ENCODE measurements around the gene TRIM66.

The TRIM66 gene

GRCh38 chr11:8584511-8584910 is 98.0 kb downstream of the TRIM66 start:
- DNase-seq, result no peak
- Histone ChIP-seq H3K27me3 (replicated peaks; ENCODE audit: control insufficient read depth, insufficient read depth, low read length, poor library complexity, severe bottlenecking) (no peaks in the 10 kb centered on the region), H3K27ac (ENCODE audit: insufficient read depth, low read length, poor library complexity, severe bottlenecking) (no peak overlapping the region), H3K9me3 (ENCODE audit: control insufficient read depth, low read length) (no peaks in the 10 kb centered on the region), H3K4me3 (ENCODE audit: insufficient read depth, low read depth, low read length, poor library complexity, severe bottlenecking) (no peak overlapping the region), H3K36me3 (ENCODE audit: control insufficient read depth, insufficient read depth, low read length) (no peaks in the 10 kb centered on the region), H3K4me1 (ENCODE audit: control insufficient read depth, insufficient read depth, low read length, poor library complexity, severe bottlenecking) (no peaks in the 10 kb centered on the region)

- no peak for DNase-seq
- Histone ChIP-seq H3K4me3 (ENCODE audit: insufficient read depth, low read depth, low read length, poor library complexity, severe bottlenecking) (no peak overlapping the region), H3K9me3 (ENCODE audit: control insufficient read depth, low read length) (no peaks in the 10 kb centered on the region), H3K4me1 (ENCODE audit: control insufficient read depth, insufficient read depth, low read length, poor library complexity, severe bottlenecking) (no peaks in the 10 kb centered on the region), H3K36me3 (ENCODE audit: control insufficient read depth, insufficient read depth, low read length) (no peaks in the 10 kb centered on the region), H3K27me3 (replicated peaks; ENCODE audit: control insufficient read depth, insufficient read depth, low read length, poor library complexity, severe bottlenecking) (no peaks in the 10 kb centered on the region), H3K27ac (ENCODE audit: insufficient read depth, low read length, poor library complexity, severe bottlenecking) (no peak overlapping the region)
Observed at GRCh38 chr11:8584082-8584481, 98.4 kb downstream of the TRIM66 start.

GRCh38 chr11:8581300-8581699 is 101.2 kb downstream of the TRIM66 start:
- DNase-seq, result no peak
- Histone ChIP-seq H3K4me1 (ENCODE audit: control insufficient read depth, insufficient read depth, low read length, poor library complexity, severe bottlenecking) (no peaks in the 10 kb centered on the region), H3K4me3 (ENCODE audit: insufficient read depth, low read depth, low read length, poor library complexity, severe bottlenecking) (no peak overlapping the region), H3K27ac (ENCODE audit: insufficient read depth, low read length, poor library complexity, severe bottlenecking) (no peak overlapping the region), H3K27me3 (replicated peaks; ENCODE audit: control insufficient read depth, insufficient read depth, low read length, poor library complexity, severe bottlenecking) (no peaks in the 10 kb centered on the region), H3K9me3 (ENCODE audit: control insufficient read depth, low read length) (no peaks in the 10 kb centered on the region), H3K36me3 (ENCODE audit: control insufficient read depth, insufficient read depth, low read length) (no peaks in the 10 kb centered on the region)

- H3K27me3 ChIP-seq (replicated peaks; ENCODE audit: control insufficient read depth, insufficient read depth, low read length, poor library complexity, severe bottlenecking), result no peaks in the 10 kb centered on the region
- no peaks in the 10 kb centered on the region for H3K9me3 ChIP-seq (ENCODE audit: control insufficient read depth, low read length)
- H3K4me1 ChIP-seq (ENCODE audit: control insufficient read depth, insufficient read depth, low read length, poor library complexity, severe bottlenecking), result no peaks in the 10 kb centered on the region
- no peak overlapping the region for H3K4me3 ChIP-seq (ENCODE audit: insufficient read depth, low read depth, low read length, poor library complexity, severe bottlenecking)
- no peaks in the 10 kb centered on the region for H3K36me3 ChIP-seq (ENCODE audit: control insufficient read depth, insufficient read depth, low read length)
- H3K27ac ChIP-seq (ENCODE audit: insufficient read depth, low read length, poor library complexity, severe bottlenecking), result no peak overlapping the region
- DNase-seq, result no peak
Observed at GRCh38 chr11:8577791-8578581, 104.5 kb downstream of the TRIM66 start.

- Histone ChIP-seq H3K9me3 (ENCODE audit: control insufficient read depth, low read length) (no peaks in the 10 kb centered on the region), H3K36me3 (ENCODE audit: control insufficient read depth, insufficient read depth, low read length) (no peaks in the 10 kb centered on the region), H3K27ac (ENCODE audit: insufficient read depth, low read length, poor library complexity, severe bottlenecking) (no peak overlapping the region), H3K27me3 (replicated peaks; ENCODE audit: control insufficient read depth, insufficient read depth, low read length, poor library complexity, severe bottlenecking) (no peaks in the 10 kb centered on the region), H3K4me1 (ENCODE audit: control insufficient read depth, insufficient read depth, low read length, poor library complexity, severe bottlenecking) (no peaks in the 10 kb centered on the region), H3K4me3 (ENCODE audit: insufficient read depth, low read depth, low read length, poor library complexity, severe bottlenecking) (no peak overlapping the region)
- DNase-seq, result no peak
Observed at GRCh38 chr11:8574798-8575197, 107.7 kb downstream of the TRIM66 start.

- no peaks in the 10 kb centered on the region for H3K27me3 ChIP-seq (replicated peaks; ENCODE audit: control insufficient read depth, insufficient read depth, low read length, poor library complexity, severe bottlenecking)
- no peaks in the 10 kb centered on the region for H3K9me3 ChIP-seq (ENCODE audit: control insufficient read depth, low read length)
- H3K27ac ChIP-seq (ENCODE audit: insufficient read depth, low read length, poor library complexity, severe bottlenecking), result no peak overlapping the region
- H3K4me3 ChIP-seq (ENCODE audit: insufficient read depth, low read depth, low read length, poor library complexity, severe bottlenecking), result no peak overlapping the region
- no peaks in the 10 kb centered on the region for H3K4me1 ChIP-seq (ENCODE audit: control insufficient read depth, insufficient read depth, low read length, poor library complexity, severe bottlenecking)
- DNase-seq, result no peak
- H3K36me3 ChIP-seq (ENCODE audit: control insufficient read depth, insufficient read depth, low read length), result no peaks in the 10 kb centered on the region
Observed at GRCh38 chr11:8573777-8574176, 108.7 kb downstream of the TRIM66 start.

- DNase-seq, result no peak
- Histone ChIP-seq H3K4me1 (ENCODE audit: control insufficient read depth, insufficient read depth, low read length, poor library complexity, severe bottlenecking) (no peaks in the 10 kb centered on the region), H3K27me3 (replicated peaks; ENCODE audit: control insufficient read depth, insufficient read depth, low read length, poor library complexity, severe bottlenecking) (peaks cover 5% of the 10 kb centered on the region), H3K9me3 (ENCODE audit: control insufficient read depth, low read length) (no peaks in the 10 kb centered on the region), H3K36me3 (ENCODE audit: control insufficient read depth, insufficient read depth, low read length) (no peaks in the 10 kb centered on the region), H3K27ac (ENCODE audit: insufficient read depth, low read length, poor library complexity, severe bottlenecking) (no peak overlapping the region), H3K4me3 (ENCODE audit: insufficient read depth, low read depth, low read length, poor library complexity, severe bottlenecking) (no peak overlapping the region)
Observed at GRCh38 chr11:8567602-8568198, 114.8 kb downstream of the TRIM66 start.

- no peaks in the 10 kb centered on the region for H3K36me3 ChIP-seq (ENCODE audit: control insufficient read depth, insufficient read depth, low read length)
- no peaks in the 10 kb centered on the region for H3K9me3 ChIP-seq (ENCODE audit: control insufficient read depth, low read length)
- no peak overlapping the region for H3K27ac ChIP-seq (ENCODE audit: insufficient read depth, low read length, poor library complexity, severe bottlenecking)
- no peak for DNase-seq
- no peak overlapping the region for H3K4me3 ChIP-seq (ENCODE audit: insufficient read depth, low read depth, low read length, poor library complexity, severe bottlenecking)
- peaks cover 5% of the 10 kb centered on the region for H3K27me3 ChIP-seq (replicated peaks; ENCODE audit: control insufficient read depth, insufficient read depth, low read length, poor library complexity, severe bottlenecking)
- H3K4me1 ChIP-seq (ENCODE audit: control insufficient read depth, insufficient read depth, low read length, poor library complexity, severe bottlenecking), result no peaks in the 10 kb centered on the region
Observed at GRCh38 chr11:8566613-8567210, 115.8 kb downstream of the TRIM66 start.

- no peaks in the 10 kb centered on the region for H3K36me3 ChIP-seq (ENCODE audit: control insufficient read depth, insufficient read depth, low read length)
- no peak overlapping the region for H3K4me3 ChIP-seq (ENCODE audit: insufficient read depth, low read depth, low read length, poor library complexity, severe bottlenecking)
- DNase-seq, result no peak
- H3K27ac ChIP-seq (ENCODE audit: insufficient read depth, low read length, poor library complexity, severe bottlenecking), result no peak overlapping the region
- peaks cover 5% of the 10 kb centered on the region for H3K27me3 ChIP-seq (replicated peaks; ENCODE audit: control insufficient read depth, insufficient read depth, low read length, poor library complexity, severe bottlenecking)
- H3K4me1 ChIP-seq (ENCODE audit: control insufficient read depth, insufficient read depth, low read length, poor library complexity, severe bottlenecking), result no peaks in the 10 kb centered on the region
- H3K9me3 ChIP-seq (ENCODE audit: control insufficient read depth, low read length), result no peaks in the 10 kb centered on the region
Observed at GRCh38 chr11:8564526-8564925, 117.9 kb downstream of the TRIM66 start.

Data from effector memory CD4-positive, alpha-beta T cell (primary cell).